Panc1 (cell line): ENCODE results near the gene ZNF627.

Experiments
- POLR2AphosphoS5 ChIP-seq: IDR thresholded peaks from 2 replicates; pipeline ENCODE4 v1.6.1; 2012; ENCODE audit warnings: mild to moderate bottlenecking, low read depth, low read length, moderate library complexity
- SIN3A ChIP-seq: IDR thresholded peaks from 2 replicates; pipeline ENCODE4 v1.6.1; 2012; ENCODE audit warnings: low read depth, mild to moderate bottlenecking, low read length, moderate library complexity, borderline replicate concordance; ENCODE audit not compliant: insufficient read depth
- TCF7L2 ChIP-seq: IDR thresholded peaks from 2 replicates; pipeline ENCODE4 v1.6.1; 2011; ENCODE audit warnings: mild to moderate bottlenecking, low read depth, low read length, inconsistent platforms
- TF ChIP-seq, protein P1 (sequence below): fragments of 450-650 bp; IDR thresholded peaks from 2 replicates; pipeline ENCODE4 v1.5.1; 2017; ENCODE audit warnings: mild to moderate bottlenecking

DNA sequence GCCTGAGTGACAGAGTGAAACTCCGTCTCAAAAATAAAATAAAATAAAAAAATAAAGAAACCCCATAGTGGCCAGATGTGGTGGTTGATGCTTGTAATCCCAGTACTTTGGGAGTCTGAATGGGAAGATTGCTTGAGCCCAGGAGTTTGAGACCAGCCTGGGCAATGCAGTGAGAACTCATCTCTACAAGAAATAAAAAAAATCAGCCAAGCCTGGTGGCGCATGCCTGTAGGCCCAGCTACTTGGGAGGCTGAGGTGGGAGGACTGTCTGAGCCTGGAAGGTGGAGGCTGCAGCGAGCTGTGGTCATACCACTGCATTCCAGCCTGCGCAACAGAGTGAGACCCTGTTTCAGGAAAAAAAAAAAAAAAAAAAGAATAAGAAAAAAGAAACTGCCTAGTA, 53.8 kb downstream of the ZNF627 start:
- TF ChIP-seq, protein P1, sequence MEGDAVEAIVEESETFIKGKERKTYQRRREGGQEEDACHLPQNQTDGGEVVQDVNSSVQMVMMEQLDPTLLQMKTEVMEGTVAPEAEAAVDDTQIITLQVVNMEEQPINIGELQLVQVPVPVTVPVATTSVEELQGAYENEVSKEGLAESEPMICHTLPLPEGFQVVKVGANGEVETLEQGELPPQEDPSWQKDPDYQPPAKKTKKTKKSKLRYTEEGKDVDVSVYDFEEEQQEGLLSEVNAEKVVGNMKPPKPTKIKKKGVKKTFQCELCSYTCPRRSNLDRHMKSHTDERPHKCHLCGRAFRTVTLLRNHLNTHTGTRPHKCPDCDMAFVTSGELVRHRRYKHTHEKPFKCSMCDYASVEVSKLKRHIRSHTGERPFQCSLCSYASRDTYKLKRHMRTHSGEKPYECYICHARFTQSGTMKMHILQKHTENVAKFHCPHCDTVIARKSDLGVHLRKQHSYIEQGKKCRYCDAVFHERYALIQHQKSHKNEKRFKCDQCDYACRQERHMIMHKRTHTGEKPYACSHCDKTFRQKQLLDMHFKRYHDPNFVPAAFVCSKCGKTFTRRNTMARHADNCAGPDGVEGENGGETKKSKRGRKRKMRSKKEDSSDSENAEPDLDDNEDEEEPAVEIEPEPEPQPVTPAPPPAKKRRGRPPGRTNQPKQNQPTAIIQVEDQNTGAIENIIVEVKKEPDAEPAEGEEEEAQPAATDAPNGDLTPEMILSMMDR, result no peak
- TF ChIP-seq POLR2AphosphoS5 (no peak), SIN3A (no peak), TCF7L2 (no peak)
